ENCODE results near the gene MAPK8. TPM values are rescaled to one million over a fixed set of nuclear protein-coding genes. Genes with fewer than 3 reads are reported as not detected.
A peak's percentile ranks its signal among the peaks of the same experiment; 100 is the strongest.

The MAPK8 gene
- total and polyA plus RNA-seq, 12 donors, result 7.6 to 103 (median 31.9) TPM

- no peak for TF ChIP-seq POLR2A (IDR thresholded peaks at IDR 0.05)
- TF ChIP-seq CTCF (IDR thresholded peaks at IDR 0.05), result no peak
- Histone ChIP-seq H3K27me3 (no peaks in the 10 kb centered on the region), H3K4me3 (no peak overlapping the region), H3K9me3 (replicated peaks in 1 of 3) (no peaks in the 10 kb centered on the region), H3K36me3 (replicated peaks in 1 of 2) (no peaks in the 10 kb centered on the region), H3K27ac (no peak overlapping the region), H3K4me1 (replicated peaks in 1 of 2) (no peaks in the 10 kb centered on the region)
- 86 to 95% (median 89%) methylated on average over 7 to 23 of the region's 23 CpGs for WGBS, 4 donors
- intact Hi-C loops (cut with DNase I), result no loop called here
- DNase-seq, result peak in 2 of 7 donors; percentile 10 to 21
Observed at GRCh38 chr10:48459270-48460150, 153.0 kb downstream of the MAPK8 start.

- H3K9me3 ChIP-seq (replicated peaks in 1 of 3), result no peaks in the 10 kb centered on the region
- no peak for TF ChIP-seq POLR2A (IDR thresholded peaks at IDR 0.05)
- TF ChIP-seq CTCF (IDR thresholded peaks at IDR 0.05), result no peak
- WGBS, 4 donors, result 84 to 96% (median 89%) methylated on average over 2 of the region's 2 CpGs
- intact Hi-C loops (cut with DNase I), result no loop called here
- no peak for DNase-seq
- H3K27me3 ChIP-seq, result no peaks in the 10 kb centered on the region
- H3K4me1 ChIP-seq (replicated peaks in 1 of 2), result no peaks in the 10 kb centered on the region
- H3K27ac ChIP-seq, result no peak overlapping the region
- H3K4me3 ChIP-seq, result no peak overlapping the region
- no peaks in the 10 kb centered on the region for H3K36me3 ChIP-seq (replicated peaks in 1 of 2)
Observed at GRCh38 chr10:48460182-48460581, 153.7 kb downstream of the MAPK8 start.

GRCh38 chr10:48461623-48462481, 155.4 kb downstream of the MAPK8 start:
- TF ChIP-seq POLR2A (IDR thresholded peaks at IDR 0.05), result no peak
- no peak for TF ChIP-seq CTCF (IDR thresholded peaks at IDR 0.05)
- WGBS, 4 donors, result 87 to 93% (median 91%) methylated on average over 11 to 12 of the region's 12 CpGs

GRCh38 chr10:48462482-48463020, 156.1 kb downstream of the MAPK8 start:
- Histone ChIP-seq H3K9me3 (replicated peaks in 1 of 3) (no peaks in the 10 kb centered on the region), H3K27ac (no peak overlapping the region), H3K27me3 (no peaks in the 10 kb centered on the region), H3K4me3 (no peak overlapping the region), H3K36me3 (replicated peaks in 1 of 2) (no peaks in the 10 kb centered on the region), H3K4me1 (replicated peaks in 1 of 2) (no peaks in the 10 kb centered on the region)
- TF ChIP-seq POLR2A (IDR thresholded peaks at IDR 0.05), result no peak
- TF ChIP-seq CTCF (IDR thresholded peaks at IDR 0.05), result no peak
- WGBS, 4 donors, result 70 to 86% (median 79%) methylated on average over 2 to 5 of the region's 5 CpGs
- intact Hi-C loops (cut with DNase I), result no loop called here
- DNase-seq, result peak in 1 of 7 donors; percentile 29

More at GRCh38 chr10:48461623-48462481, 155.4 kb downstream of the MAPK8 start:
- Histone ChIP-seq H3K27ac (no peak overlapping the region), H3K27me3 (no peaks in the 10 kb centered on the region), H3K4me3 (no peak overlapping the region), H3K36me3 (replicated peaks in 1 of 2) (no peaks in the 10 kb centered on the region), H3K4me1 (replicated peaks in 1 of 2) (no peaks in the 10 kb centered on the region), H3K9me3 (replicated peaks in 1 of 3) (no peaks in the 10 kb centered on the region)
- intact Hi-C loops (cut with DNase I), result no loop called here
- DNase-seq, result peak in 1 of 7 donors; percentile 48
